Endothelial cell of umbilical vein (primary cell): ENCODE results near the gene C16orf87.

Experiments
- CTCF ChIP-seq, 2 donors: IDR thresholded peaks; 1 replicate in 1 of 2; 2 replicates in 1 of 2; pipeline ENCODE4 v1.5.1; 2011; ENCODE audit warnings: low read length in 2 of 2, mild to moderate bottlenecking in 2 of 2, moderate library complexity in 2 of 2, control low read depth in 1 of 2, inconsistent platforms in 1 of 2, low read depth in 1 of 2; ENCODE audit not compliant: insufficient read depth in 1 of 2; ENCODE audit errors: extremely low read depth in 1 of 2
- POLR2A ChIP-seq: IDR thresholded peaks from 2 replicates; pipeline ENCODE4 v1.6.1; 2012; ENCODE audit warnings: low read depth, mild to moderate bottlenecking, control low read depth, low read length

GRCh38 chr16:46843898-46844642, 13.1 kb upstream of the C16orf87 start:
- TF ChIP-seq POLR2A (no peak), CTCF (IDR thresholded peaks at IDR 0.05; ENCODE audit: extremely low read depth in 1 of 2, insufficient read depth in 1 of 2, low read depth in 1 of 2, low read length in 2 of 2) (no peak)
